HPDE6-E6E7 (cell line): ENCODE data around the gene MTFR1L.

Experiments used
- DNase-seq: peaks from one replicate; pipeline ENCODE4 v3.0.0; 2011; ENCODE audit warnings: missing footprints; ENCODE audit errors: extremely low spot score

Gene MTFR1L

GRCh38 chr1:25861316-25862286 lies 41.8 kb downstream of the MTFR1L start:
- DNase-seq, result no peak

GRCh38 chr1:25862785-25863485 lies 43.2 kb downstream of the MTFR1L start:
- no peak for DNase-seq

GRCh38 chr1:25863486-25864262 lies 43.9 kb downstream of the MTFR1L start:
- DNase-seq, result no peak

- no peak for DNase-seq
Observed at GRCh38 chr1:25864434-25864833, 44.7 kb downstream of the MTFR1L start.

- DNase-seq, result no peak
Observed at GRCh38 chr1:25866288-25866687, 46.5 kb downstream of the MTFR1L start.

GRCh38 chr1:25867210-25867991 lies 47.6 kb downstream of the MTFR1L start:
- no peak for DNase-seq

- no peak for DNase-seq
Observed at GRCh38 chr1:25869909-25870606, 50.3 kb downstream of the MTFR1L start.

- no peak for DNase-seq
Observed at GRCh38 chr1:25870614-25871013, 50.9 kb downstream of the MTFR1L start.

GRCh38 chr1:25871086-25871703 lies 51.4 kb downstream of the MTFR1L start:
- peak; percentile 71 for DNase-seq

GRCh38 chr1:25871704-25872494 lies 52.1 kb downstream of the MTFR1L start:
- no peak for DNase-seq

GRCh38 chr1:25872713-25873112 lies 53.0 kb downstream of the MTFR1L start:
- DNase-seq, result no peak

- DNase-seq, result no peak
Observed at GRCh38 chr1:25873120-25873519, 53.4 kb downstream of the MTFR1L start.

GRCh38 chr1:25874209-25874608 lies 54.5 kb downstream of the MTFR1L start:
- DNase-seq, result no peak

- DNase-seq, result no peak
Observed at GRCh38 chr1:25874635-25875153, 54.9 kb downstream of the MTFR1L start.

- DNase-seq, result peak; percentile 55
Observed at GRCh38 chr1:25875154-25875855, 55.6 kb downstream of the MTFR1L start, which contains the start of gene PAQR7. TSS of gene PAQR7 (minus strand) at chr1:25875708. CDS start at chr1:25863839, 11,869 bp downstream.

- DNase-seq, result peak; percentile 49
Observed at GRCh38 chr1:25875856-25876692, 56.3 kb downstream of the MTFR1L start.

GRCh38 chr1:25876693-25877077 lies 56.9 kb downstream of the MTFR1L start:
- no peak for DNase-seq
